Stimulated activated CD4-positive, alpha-beta T cell treated with anti-CD3 and anti-CD28 coated beads, Interleukin-4, amount 100 ng/mL, for 1 hour (primary cell): ENCODE data around the gene COL4A1.

Source experiments
- DNase-seq: peaks from one replicate; pipeline ENCODE4 v3.0.0-alpha.2; 2020

COL4A1 gene

GRCh38 chr13:110341445-110342244, 34.7 kb upstream of the COL4A1 start:
- no peak for DNase-seq

GRCh38 chr13:110340812-110341444, 34.0 kb upstream of the COL4A1 start:
- peak; percentile 60 for DNase-seq

- no peak for DNase-seq
These were observed 33.1 kb upstream of the COL4A1 start for GRCh38 chr13:110339975-110340550.

- no peak for DNase-seq
These were observed 32.3 kb upstream of the COL4A1 start for GRCh38 chr13:110339263-110339662.

GRCh38 chr13:110338441-110339101, 31.6 kb upstream of the COL4A1 start:
- DNase-seq, result no peak

GRCh38 chr13:110337247-110337646, 30.3 kb upstream of the COL4A1 start:
- DNase-seq, result no peak

- DNase-seq, result no peak
These were observed 29.7 kb upstream of the COL4A1 start for GRCh38 chr13:110336681-110337080.

GRCh38 chr13:110336108-110336507, 29.2 kb upstream of the COL4A1 start:
- DNase-seq, result no peak

GRCh38 chr13:110334841-110335490, 28.0 kb upstream of the COL4A1 start:
- DNase-seq, result no peak

GRCh38 chr13:110334256-110334655, 27.3 kb upstream of the COL4A1 start:
- no peak for DNase-seq

GRCh38 chr13:110333837-110334236, 26.9 kb upstream of the COL4A1 start:
- DNase-seq, result no peak

- DNase-seq, result no peak
These were observed 25.8 kb upstream of the COL4A1 start for GRCh38 chr13:110332750-110333149.

GRCh38 chr13:110331362-110331761, 24.4 kb upstream of the COL4A1 start:
- DNase-seq, result no peak

GRCh38 chr13:110330491-110331011, 23.6 kb upstream of the COL4A1 start:
- no peak for DNase-seq

- no peak for DNase-seq
These were observed 23.0 kb upstream of the COL4A1 start for GRCh38 chr13:110329798-110330461.

GRCh38 chr13:110329258-110329657, 22.3 kb upstream of the COL4A1 start:
- DNase-seq, result no peak

- DNase-seq, result no peak
These were observed 21.6 kb upstream of the COL4A1 start for GRCh38 chr13:110328573-110328972.

GRCh38 chr13:110327051-110327721, 20.2 kb upstream of the COL4A1 start:
- no peak for DNase-seq

- no peak for DNase-seq
These were observed 19.4 kb upstream of the COL4A1 start for GRCh38 chr13:110326263-110326904.

- DNase-seq, result no peak
These were observed 17.2 kb upstream of the COL4A1 start for GRCh38 chr13:110324026-110324749.
